WTC11 (cell line): ENCODE measurements around the gene PRR22.

ENCODE experiments used
- ELF4 ChIP-seq: sonication (generic); formaldehyde crosslinking; IDR thresholded peaks from 2 replicates; pipeline ENCODE4 v1.8.1; 2022; ENCODE audit warnings: low read depth, mild to moderate bottlenecking, moderate library complexity, missing genetic modification reagents
- ESRRA ChIP-seq: sonication (generic); formaldehyde crosslinking; IDR thresholded peaks from 2 replicates; pipeline ENCODE4 v1.8.1; 2022; ENCODE audit warnings: mild to moderate bottlenecking, missing genetic modification reagents, borderline replicate concordance
- ETV6 ChIP-seq: sonication (generic); formaldehyde crosslinking; IDR thresholded peaks from 2 replicates; pipeline ENCODE4 v1.8.1; 2022; ENCODE audit warnings: mild to moderate bottlenecking, missing genetic modification reagents
- FOXJ3 ChIP-seq: sonication (generic); formaldehyde crosslinking; IDR thresholded peaks from 2 replicates; pipeline ENCODE4 v1.9.0; 2021; ENCODE audit warnings: missing genetic modification reagents, mild to moderate bottlenecking, borderline replicate concordance
- SOX15 ChIP-seq: fragments of 250-450 bp; sonication (Bioruptor Pico); IDR thresholded peaks from 2 replicates; pipeline ENCODE4 v1.9.0; 2021; ENCODE audit warnings: mild to moderate bottlenecking
- SP1 ChIP-seq: sonication (generic); formaldehyde crosslinking; conservative IDR thresholded peaks from 2 replicates; pipeline ENCODE4 v1.8.1; 2022; ENCODE audit warnings: missing genetic modification reagents
- TF ChIP-seq, protein P1 (sequence below): fragments of 200-600 bp; IDR thresholded peaks from 2 replicates; pipeline ENCODE4 v1.8.0; 2022; ENCODE audit warnings: antibody characterized with exemption
- TF ChIP-seq, protein P2 (sequence below): sonication (generic); formaldehyde crosslinking; IDR thresholded peaks from 2 replicates; pipeline ENCODE4 v1.8.0; 2022; ENCODE audit warnings: mild to moderate bottlenecking, missing genetic modification reagents
- TF ChIP-seq, protein P3 (sequence below): sonication (generic); formaldehyde crosslinking; IDR thresholded peaks from 2 replicates; pipeline ENCODE4 v1.8.1; 2022; ENCODE audit warnings: low read depth, missing genetic modification reagents, borderline replicate concordance
- TF ChIP-seq, protein P4 (sequence below): sonication (generic); formaldehyde crosslinking; IDR thresholded peaks from 2 replicates; pipeline ENCODE4 v1.8.0; 2023; ENCODE audit warnings: mild to moderate bottlenecking, missing genetic modification reagents

DNA sequence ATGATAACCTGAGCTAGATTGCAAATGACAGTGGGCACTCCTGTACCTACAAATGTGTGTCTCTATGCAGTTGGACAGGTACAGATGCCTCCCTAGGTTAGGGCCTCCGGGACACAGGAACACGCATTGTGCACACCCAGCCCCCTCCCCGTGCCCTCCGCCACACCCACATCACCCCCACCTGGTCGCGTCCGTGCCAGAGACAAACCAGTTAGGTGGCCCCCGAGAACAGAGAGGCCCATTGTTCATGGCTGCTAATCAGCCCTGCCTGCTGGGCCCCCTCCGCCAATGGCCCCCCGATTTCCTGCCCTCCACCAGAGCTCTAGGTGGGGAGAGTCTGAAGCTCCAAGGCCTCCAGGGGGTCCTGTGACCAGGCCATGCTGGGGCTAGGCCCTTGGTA, 34.0 kb upstream of the PRR22 start:
- TF ChIP-seq, protein P1, sequence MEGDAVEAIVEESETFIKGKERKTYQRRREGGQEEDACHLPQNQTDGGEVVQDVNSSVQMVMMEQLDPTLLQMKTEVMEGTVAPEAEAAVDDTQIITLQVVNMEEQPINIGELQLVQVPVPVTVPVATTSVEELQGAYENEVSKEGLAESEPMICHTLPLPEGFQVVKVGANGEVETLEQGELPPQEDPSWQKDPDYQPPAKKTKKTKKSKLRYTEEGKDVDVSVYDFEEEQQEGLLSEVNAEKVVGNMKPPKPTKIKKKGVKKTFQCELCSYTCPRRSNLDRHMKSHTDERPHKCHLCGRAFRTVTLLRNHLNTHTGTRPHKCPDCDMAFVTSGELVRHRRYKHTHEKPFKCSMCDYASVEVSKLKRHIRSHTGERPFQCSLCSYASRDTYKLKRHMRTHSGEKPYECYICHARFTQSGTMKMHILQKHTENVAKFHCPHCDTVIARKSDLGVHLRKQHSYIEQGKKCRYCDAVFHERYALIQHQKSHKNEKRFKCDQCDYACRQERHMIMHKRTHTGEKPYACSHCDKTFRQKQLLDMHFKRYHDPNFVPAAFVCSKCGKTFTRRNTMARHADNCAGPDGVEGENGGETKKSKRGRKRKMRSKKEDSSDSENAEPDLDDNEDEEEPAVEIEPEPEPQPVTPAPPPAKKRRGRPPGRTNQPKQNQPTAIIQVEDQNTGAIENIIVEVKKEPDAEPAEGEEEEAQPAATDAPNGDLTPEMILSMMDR = no peak
- TF ChIP-seq, protein P2, sequence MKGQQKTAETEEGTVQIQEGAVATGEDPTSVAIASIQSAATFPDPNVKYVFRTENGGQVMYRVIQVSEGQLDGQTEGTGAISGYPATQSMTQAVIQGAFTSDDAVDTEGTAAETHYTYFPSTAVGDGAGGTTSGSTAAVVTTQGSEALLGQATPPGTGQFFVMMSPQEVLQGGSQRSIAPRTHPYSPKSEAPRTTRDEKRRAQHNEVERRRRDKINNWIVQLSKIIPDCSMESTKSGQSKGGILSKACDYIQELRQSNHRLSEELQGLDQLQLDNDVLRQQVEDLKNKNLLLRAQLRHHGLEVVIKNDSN (CRISPR knock-in tag) = no peak
- TF ChIP-seq ELF4 (CRISPR knock-in tag) (no peak), ETV6 (CRISPR knock-in tag) (no peak), SP1 (CRISPR knock-in tag) (no peak), FOXJ3 (no peak), SOX15 (CRISPR knock-in tag) (no peak), ESRRA (no peak)
- TF ChIP-seq, protein P3, sequence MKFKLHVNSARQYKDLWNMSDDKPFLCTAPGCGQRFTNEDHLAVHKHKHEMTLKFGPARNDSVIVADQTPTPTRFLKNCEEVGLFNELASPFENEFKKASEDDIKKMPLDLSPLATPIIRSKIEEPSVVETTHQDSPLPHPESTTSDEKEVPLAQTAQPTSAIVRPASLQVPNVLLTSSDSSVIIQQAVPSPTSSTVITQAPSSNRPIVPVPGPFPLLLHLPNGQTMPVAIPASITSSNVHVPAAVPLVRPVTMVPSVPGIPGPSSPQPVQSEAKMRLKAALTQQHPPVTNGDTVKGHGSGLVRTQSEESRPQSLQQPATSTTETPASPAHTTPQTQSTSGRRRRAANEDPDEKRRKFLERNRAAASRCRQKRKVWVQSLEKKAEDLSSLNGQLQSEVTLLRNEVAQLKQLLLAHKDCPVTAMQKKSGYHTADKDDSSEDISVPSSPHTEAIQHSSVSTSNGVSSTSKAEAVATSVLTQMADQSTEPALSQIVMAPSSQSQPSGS (CRISPR knock-in tag) = no peak
- TF ChIP-seq, protein P4, sequence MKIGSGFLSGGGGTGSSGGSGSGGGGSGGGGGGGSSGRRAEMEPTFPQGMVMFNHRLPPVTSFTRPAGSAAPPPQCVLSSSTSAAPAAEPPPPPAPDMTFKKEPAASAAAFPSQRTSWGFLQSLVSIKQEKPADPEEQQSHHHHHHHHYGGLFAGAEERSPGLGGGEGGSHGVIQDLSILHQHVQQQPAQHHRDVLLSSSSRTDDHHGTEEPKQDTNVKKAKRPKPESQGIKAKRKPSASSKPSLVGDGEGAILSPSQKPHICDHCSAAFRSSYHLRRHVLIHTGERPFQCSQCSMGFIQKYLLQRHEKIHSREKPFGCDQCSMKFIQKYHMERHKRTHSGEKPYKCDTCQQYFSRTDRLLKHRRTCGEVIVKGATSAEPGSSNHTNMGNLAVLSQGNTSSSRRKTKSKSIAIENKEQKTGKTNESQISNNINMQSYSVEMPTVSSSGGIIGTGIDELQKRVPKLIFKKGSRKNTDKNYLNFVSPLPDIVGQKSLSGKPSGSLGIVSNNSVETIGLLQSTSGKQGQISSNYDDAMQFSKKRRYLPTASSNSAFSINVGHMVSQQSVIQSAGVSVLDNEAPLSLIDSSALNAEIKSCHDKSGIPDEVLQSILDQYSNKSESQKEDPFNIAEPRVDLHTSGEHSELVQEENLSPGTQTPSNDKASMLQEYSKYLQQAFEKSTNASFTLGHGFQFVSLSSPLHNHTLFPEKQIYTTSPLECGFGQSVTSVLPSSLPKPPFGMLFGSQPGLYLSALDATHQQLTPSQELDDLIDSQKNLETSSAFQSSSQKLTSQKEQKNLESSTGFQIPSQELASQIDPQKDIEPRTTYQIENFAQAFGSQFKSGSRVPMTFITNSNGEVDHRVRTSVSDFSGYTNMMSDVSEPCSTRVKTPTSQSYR (CRISPR knock-in tag) = no peak
